ENCODE measurements around the gene PLEKHH2.

GRCh38 chr2:43643680-43644079, 6.6 kb downstream of the PLEKHH2 start:
- TF ChIP-seq CTCF (IDR thresholded peaks at IDR 0.05) (no peak), POLR2A (IDR thresholded peaks at IDR 0.05) (no peak)
